ENCODE data around the gene ACTN1.

The ACTN1 gene

GRCh38 chr14:68894802-68895703 is 84.0 kb downstream of the ACTN1 start:
- FAIRE-seq, result peak; percentile 88
- no peak for DNase-seq (ENCODE audit: insufficient read length, low spot score)

GRCh38 chr14:68894123-68894522 is 85.0 kb downstream of the ACTN1 start:
- FAIRE-seq (no peak), DNase-seq (ENCODE audit: insufficient read length, low spot score) (no peak)

- no peak for DNase-seq (ENCODE audit: insufficient read length, low spot score)
- FAIRE-seq, result no peak
These were observed 85.5 kb downstream of the ACTN1 start for GRCh38 chr14:68893566-68893965.

GRCh38 chr14:68892961-68893360 is 86.1 kb downstream of the ACTN1 start:
- no peak for DNase-seq (ENCODE audit: insufficient read length, low spot score)
- no peak for FAIRE-seq

- FAIRE-seq (peak; percentile 97), DNase-seq (ENCODE audit: insufficient read length, low spot score) (no peak)
These were observed 87.0 kb downstream of the ACTN1 start for GRCh38 chr14:68891851-68892660.

- FAIRE-seq (no peak), DNase-seq (ENCODE audit: insufficient read length, low spot score) (no peak)
These were observed 88.8 kb downstream of the ACTN1 start for GRCh38 chr14:68890173-68890931.

GRCh38 chr14:68888883-68889282 is 90.2 kb downstream of the ACTN1 start:
- FAIRE-seq, result no peak
- no peak for DNase-seq (ENCODE audit: insufficient read length, low spot score)

DNA sequence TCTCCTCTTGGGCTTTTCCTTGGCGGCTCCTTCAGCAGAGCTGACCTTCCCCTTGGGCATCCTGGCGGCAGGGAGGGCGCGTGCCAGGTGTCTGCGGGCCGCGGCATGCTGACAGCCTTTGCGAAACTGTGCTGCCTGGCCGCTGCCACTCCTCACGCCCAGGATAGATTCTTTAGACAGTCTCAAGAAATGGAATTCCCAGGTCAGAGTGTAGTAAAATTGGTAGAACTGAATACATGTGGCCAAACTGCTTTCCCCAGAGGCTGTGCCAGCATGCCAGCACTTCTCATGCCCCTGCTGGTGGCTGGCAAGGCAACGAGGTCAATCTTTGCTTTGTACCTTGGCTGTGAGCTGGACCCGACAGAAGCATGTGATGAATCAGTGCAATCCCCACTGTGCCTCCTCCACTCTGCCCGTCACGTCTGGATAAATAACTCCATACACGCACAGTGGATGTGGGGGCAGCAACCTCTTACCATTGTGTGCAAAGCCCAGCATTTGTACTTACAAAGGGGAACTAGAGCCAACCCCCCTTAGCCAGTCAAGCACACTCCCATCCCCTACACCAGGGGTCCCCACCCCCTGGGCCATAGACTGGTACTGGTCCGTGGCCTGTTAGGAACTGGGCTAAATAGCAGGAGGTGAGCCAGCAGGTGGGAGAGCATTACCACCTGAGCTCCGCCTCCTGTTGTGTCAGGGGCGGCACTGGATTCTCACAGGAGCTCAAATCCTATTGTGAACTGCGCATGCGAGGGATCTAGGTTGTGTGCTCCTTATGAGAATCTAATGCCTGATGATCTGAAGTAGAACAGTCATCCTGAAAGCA is 90.9 kb downstream of the ACTN1 start:
- DNase-seq (ENCODE audit: insufficient read length, low spot score) (no peak), FAIRE-seq (peak; percentile 99)

DNA sequence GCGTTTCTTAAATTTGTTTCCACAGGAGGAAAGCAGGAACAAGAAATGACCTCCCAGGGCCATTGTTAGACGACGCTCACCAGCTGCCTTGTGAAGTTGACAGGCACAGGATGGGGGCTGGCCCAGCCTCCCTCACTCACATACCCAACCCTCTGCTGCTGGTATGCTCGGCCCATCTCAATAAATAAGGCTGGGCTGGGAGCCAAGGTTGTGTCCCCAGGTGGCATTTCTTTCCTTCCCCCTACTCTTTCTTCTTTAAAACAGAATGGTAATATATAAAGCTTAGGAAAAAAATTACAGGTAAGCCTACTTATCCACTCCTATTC is 93.0 kb downstream of the ACTN1 start:
- DNase-seq (ENCODE audit: insufficient read length, low spot score) (no peak), FAIRE-seq (no peak)

DNA sequence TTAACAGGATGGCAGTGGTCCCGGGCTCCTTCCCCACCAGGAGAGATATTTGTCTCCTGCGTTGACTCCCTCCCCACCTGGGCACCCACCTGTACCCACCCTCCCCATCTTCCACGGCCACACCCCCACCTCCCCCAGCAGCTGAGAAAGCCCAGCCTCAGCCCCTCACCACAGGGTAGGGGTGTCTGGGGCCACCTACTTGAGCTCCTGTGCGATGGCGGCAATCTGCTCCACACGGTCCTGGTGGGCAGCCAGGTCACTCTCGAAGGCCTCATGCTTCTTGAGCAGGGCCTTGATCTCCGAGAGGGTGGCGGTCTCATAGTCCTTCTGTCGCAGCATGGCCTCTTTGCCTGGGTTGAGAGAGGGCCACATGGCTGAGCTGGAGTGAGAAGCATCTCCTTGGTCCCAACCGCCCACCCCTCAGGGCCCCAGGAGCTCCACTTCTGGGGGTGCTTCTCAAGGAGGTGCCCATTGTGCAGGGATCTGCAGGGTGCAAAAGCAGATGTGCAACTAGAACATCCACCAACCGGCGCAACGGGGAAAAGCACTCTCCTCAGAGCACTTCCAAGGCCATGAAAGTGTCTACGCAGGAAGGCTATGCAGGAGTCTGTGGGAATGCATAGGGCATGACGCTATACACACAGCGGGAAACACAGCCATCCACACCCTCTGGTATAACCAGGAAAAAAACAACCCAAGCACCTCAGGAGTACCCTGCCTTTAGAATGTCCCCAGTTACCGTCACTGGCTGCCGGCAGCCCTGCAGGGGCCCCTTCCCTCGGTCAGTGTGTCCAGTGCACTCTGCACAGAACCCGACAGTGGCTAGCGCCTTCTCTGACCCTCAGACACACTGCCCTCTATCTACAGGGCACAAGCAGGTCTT is 93.6 kb downstream of the ACTN1 start:
- DNase-seq (ENCODE audit: insufficient read length, low spot score) (no peak), FAIRE-seq (peak; percentile 87)

DNA sequence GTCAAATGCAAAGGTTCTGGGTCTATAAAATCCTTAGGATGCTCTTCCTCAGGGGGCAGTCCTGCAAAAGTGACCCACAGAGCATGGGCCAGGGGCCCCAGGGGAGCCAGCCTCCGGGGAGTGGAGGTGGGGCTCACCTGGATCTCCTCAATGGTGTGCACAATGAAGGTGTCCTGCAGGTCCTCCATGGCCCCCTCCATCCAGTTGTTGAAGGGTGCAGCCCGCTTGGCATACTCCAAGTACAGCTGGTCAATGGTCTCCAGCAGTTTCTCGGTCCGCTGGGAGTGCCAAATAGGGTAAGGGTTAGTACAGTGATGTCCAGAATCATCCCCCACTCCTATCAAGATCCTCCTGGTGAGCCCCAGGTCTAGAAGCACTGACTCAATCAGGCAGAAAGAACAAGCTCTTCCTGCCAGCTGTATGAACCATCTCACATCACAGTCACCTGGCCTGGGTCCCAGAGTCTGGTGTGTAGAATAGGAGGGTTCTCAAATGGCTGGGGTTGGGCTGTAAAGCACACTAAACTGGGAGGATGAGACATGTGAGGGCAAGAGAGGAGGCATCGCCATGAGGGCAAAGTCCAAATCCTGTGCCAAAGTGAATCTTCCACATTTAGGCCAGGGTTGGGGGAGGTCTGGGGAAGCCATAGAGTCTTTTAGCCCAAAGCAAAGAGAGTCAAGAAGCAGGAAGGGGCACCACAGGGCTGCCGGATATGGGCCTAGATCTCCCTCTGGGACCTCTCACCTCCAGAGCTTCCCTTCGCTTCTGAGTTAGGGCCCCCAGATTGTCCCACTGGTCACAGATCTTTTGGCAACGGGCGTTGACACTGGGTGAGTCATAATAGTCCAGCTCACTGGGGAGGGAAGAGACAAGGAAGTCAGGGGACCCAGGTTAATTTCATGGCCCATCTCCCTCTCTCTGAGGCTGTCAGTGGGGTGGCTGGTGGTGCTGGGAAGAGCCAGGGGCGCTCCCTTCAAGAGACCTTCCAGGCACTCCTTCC is 94.8 kb downstream of the ACTN1 start:
- DNase-seq (ENCODE audit: insufficient read length, low spot score) (no peak), FAIRE-seq (peak; percentile 96)

GRCh38 chr14:68882235-68882634 is 96.9 kb downstream of the ACTN1 start:
- FAIRE-seq (peak; percentile 83), DNase-seq (ENCODE audit: insufficient read length, low spot score) (no peak)

DNA sequence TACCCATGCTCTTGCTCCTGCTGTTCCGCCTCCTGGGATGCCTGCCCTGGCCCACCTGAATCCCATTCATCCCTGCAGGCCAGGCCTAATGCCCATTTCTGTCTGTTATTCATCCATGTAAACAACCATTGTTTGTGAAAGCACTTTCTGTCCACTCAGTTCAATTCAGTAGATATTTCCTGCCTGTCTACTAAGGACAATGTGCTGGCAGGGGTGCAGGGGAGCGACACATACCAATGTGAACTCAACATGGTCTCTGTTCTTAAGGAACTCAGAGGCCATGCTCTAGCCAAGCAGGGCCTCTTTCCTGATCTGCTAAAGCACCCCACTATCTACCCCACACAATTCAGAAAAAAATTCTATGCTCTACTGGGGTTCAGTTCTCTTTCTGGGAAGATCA is 97.7 kb downstream of the ACTN1 start:
- FAIRE-seq (no peak), DNase-seq (ENCODE audit: insufficient read length, low spot score) (no peak)

- FAIRE-seq (peak; percentile 63), DNase-seq (ENCODE audit: insufficient read length, low spot score) (no peak)
These were observed 98.5 kb downstream of the ACTN1 start for GRCh38 chr14:68880581-68881105.

DNA sequence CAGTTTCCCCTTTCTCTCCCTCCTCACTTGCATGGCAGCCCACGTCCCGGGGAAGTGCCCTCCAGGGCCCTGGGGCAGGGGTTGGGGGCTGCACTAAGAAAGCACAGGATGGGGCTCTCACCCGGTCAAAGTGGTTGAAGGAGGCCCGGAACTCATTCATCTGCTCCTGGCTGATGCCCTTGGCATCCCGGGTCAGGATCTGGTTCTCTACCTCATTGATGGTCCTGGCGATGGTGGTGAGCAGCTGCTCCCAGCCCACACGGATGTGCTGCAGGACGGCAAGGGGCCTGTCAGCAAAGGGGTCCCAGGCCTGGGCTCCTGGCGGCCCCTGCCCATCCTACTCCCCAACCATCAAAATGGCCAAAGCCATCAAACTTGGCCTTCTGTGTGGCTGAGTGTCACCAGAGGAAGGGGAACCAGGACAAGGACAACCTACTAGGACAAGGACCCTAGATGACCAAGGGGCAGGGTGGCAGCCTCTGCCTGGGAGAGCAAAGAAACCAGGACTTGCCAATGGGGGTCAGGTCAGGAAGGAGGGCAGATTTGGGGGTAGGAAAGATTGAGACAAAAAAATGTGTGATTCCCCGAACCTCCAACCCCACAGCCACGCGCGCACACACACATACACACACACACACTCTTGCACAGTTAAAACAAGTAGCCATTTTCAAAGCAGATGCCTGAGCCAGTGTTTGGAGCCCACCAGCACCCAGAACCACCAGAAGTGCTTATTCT is 99.1 kb downstream of the ACTN1 start:
- FAIRE-seq, result peak; percentile 72

GRCh38 chr14:68879321-68879781 is 99.8 kb downstream of the ACTN1 start:
- FAIRE-seq, result peak; percentile 74
- no peak for DNase-seq (ENCODE audit: insufficient read length, low spot score)

More for the DNA sequence above, 99.1 kb downstream of the ACTN1 start:
- DNase-seq (ENCODE audit: insufficient read length, low spot score), result no peak

- FAIRE-seq, result no peak
- no peak for DNase-seq (ENCODE audit: insufficient read length, low spot score)
These were observed 100.2 kb downstream of the ACTN1 start for GRCh38 chr14:68878908-68879307.

Data from HTR-8/SVneo (cell line).